ENCODE measurements around the gene CRADD.
"Not testable (repeated sequence)": the region's sequence is repeated elsewhere in the genome, so short reads cannot be mapped to it uniquely, and the experiment has no call there.

Gene CRADD

GRCh38 chr12:93901739-93902138 is 224.6 kb downstream of the CRADD start:
- no peak for DNase-seq (ENCODE audit: low spot score)

DNA sequence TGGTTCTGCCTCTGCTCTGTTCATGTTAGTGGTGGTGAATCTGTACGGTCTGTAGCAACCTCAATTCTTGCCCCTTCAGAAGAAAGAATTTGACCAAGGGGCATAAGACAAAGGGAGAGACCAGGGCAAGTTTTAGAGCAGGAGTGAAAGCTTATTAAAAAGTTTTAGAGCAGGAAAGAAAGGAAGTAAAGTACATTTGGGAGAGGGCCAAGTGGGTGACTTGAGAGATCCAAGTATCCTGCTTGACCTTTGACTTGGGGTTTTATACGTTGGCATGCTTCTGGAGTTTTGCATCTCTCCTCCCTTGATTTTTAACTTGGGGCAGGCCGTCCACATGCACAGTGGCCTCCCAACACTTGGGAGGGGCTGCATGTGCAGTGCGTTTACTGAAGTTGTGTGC is 225.0 kb downstream of the CRADD start:
- no peak for DNase-seq (ENCODE audit: low spot score)

GRCh38 chr12:93902736-93903562 is 225.8 kb downstream of the CRADD start:
- no peak for DNase-seq (ENCODE audit: low spot score)

DNA sequence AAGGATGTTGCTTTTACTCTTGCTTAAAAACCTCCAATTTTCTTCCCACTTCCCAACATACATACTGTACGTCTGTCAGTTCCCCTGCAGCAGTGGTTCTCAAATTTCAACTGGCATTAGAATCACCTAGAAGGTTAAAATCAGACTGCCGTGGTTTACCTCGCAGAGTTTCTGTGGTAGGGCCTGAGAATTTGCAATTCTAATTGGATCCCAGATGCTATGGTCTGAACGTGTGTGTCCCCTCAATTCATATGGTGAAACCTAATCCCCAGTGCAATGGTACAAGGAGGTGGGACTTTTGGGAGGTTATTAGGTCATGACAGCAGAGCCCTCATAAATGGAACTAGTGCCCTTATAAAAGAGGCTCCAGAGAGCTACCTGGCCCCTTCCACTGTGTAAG is 226.9 kb downstream of the CRADD start:
- DNase-seq (ENCODE audit: low spot score): no peak

- no peak for DNase-seq (ENCODE audit: low spot score)
These were observed 231.1 kb downstream of the CRADD start for GRCh38 chr12:93908264-93908663.

- DNase-seq (ENCODE audit: low spot score): no peak
These were observed 231.8 kb downstream of the CRADD start for GRCh38 chr12:93908846-93909567.

- DNase-seq (ENCODE audit: low spot score): no peak
These were observed 234.2 kb downstream of the CRADD start for GRCh38 chr12:93911396-93911795.

- DNase-seq (ENCODE audit: low spot score): no peak
These were observed 235.0 kb downstream of the CRADD start for GRCh38 chr12:93912086-93912733.

- no peak for DNase-seq (ENCODE audit: low spot score)
These were observed 236.7 kb downstream of the CRADD start for GRCh38 chr12:93913845-93914244.

- DNase-seq (ENCODE audit: low spot score): no peak
These were observed 237.1 kb downstream of the CRADD start for GRCh38 chr12:93914281-93914680.

GRCh38 chr12:93915411-93915810 is 238.2 kb downstream of the CRADD start:
- no peak for DNase-seq (ENCODE audit: low spot score)

- no peak for DNase-seq (ENCODE audit: low spot score)
These were observed 239.2 kb downstream of the CRADD start for GRCh38 chr12:93916402-93916801.

- no peak for DNase-seq (ENCODE audit: low spot score)
These were observed 241.1 kb downstream of the CRADD start for GRCh38 chr12:93918262-93918661.

GRCh38 chr12:93918900-93919299 is 241.7 kb downstream of the CRADD start:
- no peak for DNase-seq (ENCODE audit: low spot score)

DNA sequence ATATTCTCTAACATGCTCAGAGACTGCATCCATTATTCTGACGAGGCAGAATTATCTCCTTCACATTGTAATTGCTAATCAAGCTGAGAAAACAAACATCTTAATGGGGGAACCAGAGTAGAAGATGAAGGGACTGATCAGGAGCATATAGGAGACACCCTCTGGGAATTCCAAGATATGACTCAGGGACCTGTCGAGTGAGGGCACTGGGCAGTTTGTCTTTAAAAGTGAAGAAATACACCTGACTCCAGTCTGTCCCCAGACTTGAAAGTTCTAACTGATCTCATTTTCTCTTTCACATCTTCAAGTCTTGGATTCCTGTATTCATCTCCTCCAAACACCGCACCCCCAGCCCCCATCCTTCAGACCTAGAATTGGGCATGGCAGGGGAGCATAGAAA is 244.3 kb downstream of the CRADD start:
- no peak for DNase-seq (ENCODE audit: low spot score)

DNA sequence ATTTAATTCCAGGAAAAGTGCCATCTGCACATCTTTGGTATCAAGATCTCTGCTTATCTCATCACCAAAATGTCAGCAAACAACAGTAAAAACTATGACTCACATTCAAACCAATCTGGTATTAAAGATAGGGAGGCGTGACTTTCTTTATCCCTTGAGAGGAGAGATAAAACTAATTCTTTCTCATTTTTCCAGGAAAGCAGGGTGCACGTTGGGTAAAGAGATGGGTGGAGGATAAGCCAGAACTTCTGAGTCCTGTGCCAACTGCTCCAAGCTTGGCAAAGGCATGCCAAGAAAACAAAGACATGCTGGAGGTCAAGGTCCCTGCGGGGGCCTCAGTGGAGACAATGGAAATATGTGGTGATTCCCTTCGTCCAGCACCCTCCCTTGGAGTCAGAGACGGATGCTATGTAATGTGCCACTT is 245.4 kb downstream of the CRADD start:
- DNase-seq (ENCODE audit: low spot score): no peak

DNA sequence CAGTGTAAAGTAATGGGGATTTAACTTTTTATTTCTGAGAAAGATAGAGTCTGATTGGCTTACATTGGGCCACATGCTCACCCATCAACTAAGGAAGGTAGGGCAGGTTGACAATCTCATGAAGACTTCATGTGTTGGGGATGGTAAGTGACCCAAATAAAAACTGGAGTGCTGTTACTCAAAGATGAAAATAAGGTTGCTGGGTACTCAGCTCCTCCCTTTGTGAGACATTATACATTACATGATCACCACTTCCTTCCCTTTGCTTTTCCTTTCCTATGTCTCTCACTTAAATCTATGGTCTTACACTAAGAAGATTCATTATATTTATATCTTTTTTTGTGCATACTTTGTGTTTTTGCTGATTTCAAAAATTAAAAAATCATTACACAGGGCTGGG is 247.2 kb downstream of the CRADD start:
- DNase-seq (ENCODE audit: low spot score): no peak

GRCh38 chr12:93925585-93926205 is 248.5 kb downstream of the CRADD start:
- no peak for DNase-seq (ENCODE audit: low spot score)

DNA sequence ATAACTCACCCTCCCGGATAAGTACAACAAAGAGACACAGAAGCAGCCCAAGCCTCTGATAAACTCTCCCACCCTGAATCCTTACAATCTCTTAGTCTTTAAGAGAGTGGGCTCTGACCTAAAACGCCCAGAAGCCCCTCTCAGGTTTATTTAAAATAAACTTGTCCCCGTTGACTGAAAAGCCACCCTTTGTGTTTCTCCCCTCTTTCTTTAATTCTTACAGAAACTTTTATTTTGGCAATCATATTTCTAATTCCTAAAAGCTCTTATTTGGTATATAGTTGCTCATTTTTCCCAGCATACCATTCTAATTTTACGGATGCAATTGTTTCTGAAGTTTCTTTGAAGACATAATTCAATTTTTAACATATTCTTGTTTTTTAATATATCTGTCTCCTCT is 249.1 kb downstream of the CRADD start:
- no peak for DNase-seq (ENCODE audit: low spot score)

DNA sequence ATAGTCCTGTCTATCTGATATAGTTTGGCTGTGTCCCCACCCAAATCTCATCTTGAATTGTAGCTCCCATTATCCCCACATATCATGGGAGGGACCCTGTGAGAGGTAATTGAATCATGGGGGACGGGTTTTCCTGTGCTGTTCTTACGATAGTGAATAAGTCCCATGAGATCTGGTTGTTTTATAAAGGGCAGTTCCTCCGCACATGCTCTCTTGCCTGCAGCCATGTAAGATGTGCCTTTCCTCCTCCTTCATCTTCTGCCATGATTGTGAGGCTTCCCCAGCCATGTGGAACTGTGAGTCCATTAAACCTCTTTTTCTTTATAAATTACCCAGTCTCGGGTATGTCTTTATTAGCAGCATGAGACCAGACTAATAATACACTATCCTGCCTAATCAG is 251.9 kb downstream of the CRADD start:
- not testable (repeated sequence) for DNase-seq (ENCODE audit: low spot score)

DNA sequence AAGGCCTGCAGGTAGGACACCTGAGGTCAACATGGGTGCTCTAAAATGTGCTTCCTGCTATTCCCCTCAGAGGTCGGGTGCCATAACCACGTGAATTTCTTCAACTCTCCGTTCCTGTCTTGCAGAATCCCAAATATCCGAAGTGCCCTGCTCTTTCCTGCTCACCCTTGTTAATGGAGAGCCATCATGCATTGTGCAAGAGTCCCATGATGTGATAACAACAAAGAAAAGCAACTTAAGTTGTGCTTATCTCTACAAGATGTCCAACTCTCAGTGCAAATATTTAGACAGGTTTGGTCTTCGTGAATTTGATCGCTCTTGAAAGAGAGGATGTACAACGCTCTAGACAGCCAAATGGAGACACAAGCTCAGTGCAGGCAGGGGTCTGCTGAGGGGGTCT is 260.6 kb downstream of the CRADD start:
- no peak for DNase-seq (ENCODE audit: low spot score)

DNA sequence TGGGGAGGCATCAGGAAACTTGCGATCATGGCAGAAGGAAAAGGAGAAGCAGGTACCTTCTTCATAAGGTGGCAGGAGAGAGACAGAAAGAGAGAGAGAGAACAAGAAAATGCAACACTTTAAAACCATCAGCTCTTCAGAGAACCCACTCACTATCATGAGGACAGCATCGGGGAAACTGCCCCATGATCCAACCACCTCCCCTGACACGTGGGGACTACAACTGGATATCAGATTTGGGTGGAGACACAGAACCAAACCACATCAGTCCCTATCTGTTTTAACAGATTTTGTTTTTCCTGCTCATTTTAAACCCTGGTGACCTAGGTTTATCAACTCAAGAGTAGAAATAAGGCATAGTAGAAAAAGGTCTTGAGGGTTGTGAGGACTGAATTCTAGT is 261.1 kb downstream of the CRADD start:
- DNase-seq (ENCODE audit: low spot score): no peak

GRCh38 chr12:93938931-93939330 is 261.8 kb downstream of the CRADD start:
- DNase-seq (ENCODE audit: low spot score): no peak

Data from CD4-positive, alpha-beta T cell treated with Interleukin-2 at 100 ng/mL for 4 hours (primary cell).